IMR-90 (cell line): ENCODE results near the gene KCNMB2. TPM values are rescaled to one million over a fixed set of nuclear protein-coding genes. Genes with fewer than 3 reads are reported as not detected.

Source experiments
- ATAC-seq: fragments of 200-7000 bp; cut with Tn5 transposase; 2 replicates; pipeline ENCODE4 v1.9.1; 2020; ENCODE audit warnings: low read depth, mild to moderate bottlenecking, moderate library complexity
- BruUV-seq: library from RNA; stranded (reverse); fragments of 400-500 nt; replicated peaks from 2 replicates; lab custom pipeline; 2021; lab: Mats Ljungman, UMichigan
- CTCF ChIA-PET: fragments of 300-600 bp; formaldehyde crosslinking; extraction: SDS; loops from one replicate; lab custom pipeline; 2021; ENCODE audit warnings: antibody characterized with exemption; lab: Yijun Ruan, JAX
- POLR2A ChIA-PET: fragments of 300-600 bp; sonication (Branson Sonifier 250); formaldehyde crosslinking; loops from one replicate; lab custom pipeline; 2022; ENCODE audit warnings: antibody characterized with exemption; ENCODE audit not compliant: unreplicated experiment; lab: Charles Lee
- DNase-seq: peaks from one replicate; pipeline ENCODE4 v3.0.0; 2013
- H2AFZ ChIP-seq: replicated peaks from 2 replicates; pipeline ENCODE3; 2013; ENCODE audit warnings: low read length, mild to moderate bottlenecking; ENCODE audit not compliant: poor library complexity
- H2AK5ac ChIP-seq: 2 replicates; pipeline ENCODE4 v1.6.1; 2013; ENCODE audit warnings: low read depth, low read length, inconsistent platforms
- H2AK9ac ChIP-seq: replicated peaks from 2 replicates; pipeline ENCODE3; 2013; ENCODE audit warnings: mild to moderate bottlenecking, low read depth, low read length, moderate library complexity; ENCODE audit not compliant: poor library complexity
- H2BK120ac ChIP-seq: 2 replicates; pipeline ENCODE4 v1.6.1; 2013; ENCODE audit warnings: low read depth, low read length, inconsistent platforms
- H2BK15ac ChIP-seq: 3 replicates; pipeline ENCODE4 v1.6.1; 2013; ENCODE audit warnings: low read depth, low read length, inconsistent platforms
- H2BK20ac ChIP-seq: 2 replicates; pipeline ENCODE4 v1.6.1; 2013; ENCODE audit warnings: low read depth, mild to moderate bottlenecking, inconsistent platforms, low read length, moderate library complexity
- H2BK5ac ChIP-seq: 2 replicates; pipeline ENCODE4 v1.6.1; 2013; ENCODE audit warnings: mild to moderate bottlenecking, low read depth, low read length, inconsistent platforms; ENCODE audit not compliant: poor library complexity, severe bottlenecking
- H3K14ac ChIP-seq: replicated peaks from 2 replicates; pipeline ENCODE4 v1.6.1; 2013; ENCODE audit warnings: low read depth, low read length, inconsistent platforms
- H3K18ac ChIP-seq: 2 replicates; pipeline ENCODE4 v1.6.1; 2013; ENCODE audit warnings: low read depth, low read length, control low read depth
- H3K23ac ChIP-seq: 2 replicates; pipeline ENCODE4 v1.6.1; 2013; ENCODE audit warnings: low read depth, low read length, inconsistent platforms
- H3K27ac ChIP-seq: 2 replicates; pipeline ENCODE4 v1.5.1; 2013; ENCODE audit warnings: mild to moderate bottlenecking, control low read depth, low read length; ENCODE audit not compliant: insufficient read depth
- H3K27me3 ChIP-seq: 2 replicates; pipeline ENCODE4 v1.6.1; 2013; ENCODE audit warnings: low read length; ENCODE audit not compliant: control insufficient read depth, insufficient read depth
- H3K36me3 ChIP-seq: 2 replicates; pipeline ENCODE4 v1.6.1; 2013; ENCODE audit warnings: low read length, mixed read lengths; ENCODE audit not compliant: control insufficient read depth, insufficient read depth
- H3K4ac ChIP-seq: 2 replicates; pipeline ENCODE4 v1.6.1; 2013; ENCODE audit warnings: low read depth, low read length, inconsistent platforms
- H3K4me1 ChIP-seq: 2 replicates; pipeline ENCODE4 v1.6.1; 2013; ENCODE audit warnings: low read length, mixed read lengths; ENCODE audit not compliant: control insufficient read depth, insufficient read depth
- H3K4me2 ChIP-seq: 2 replicates; pipeline ENCODE4 v1.6.1; 2013; ENCODE audit warnings: low read depth, mild to moderate bottlenecking, control low read depth, low read length, moderate library complexity
- H3K4me3 ChIP-seq: 2 replicates; pipeline ENCODE4 v1.5.1; 2013; ENCODE audit warnings: low read depth, mild to moderate bottlenecking, control low read depth, low read length, moderate library complexity; ENCODE audit not compliant: insufficient read depth
- H3K56ac ChIP-seq: 2 replicates; pipeline ENCODE4 v1.6.1; 2013; ENCODE audit warnings: low read length, inconsistent platforms; ENCODE audit not compliant: insufficient read depth; ENCODE audit errors: extremely low read depth
- H3K79me1 ChIP-seq, 2 experiments: 2 replicates each; pipeline ENCODE4 v1.6.1; 2013; ENCODE audit warnings: low read length in 2 of 2, inconsistent platforms in 1 of 2, low read depth in 1 of 2
- H3K9ac ChIP-seq: 2 replicates; pipeline ENCODE4 v1.6.1; 2013; ENCODE audit warnings: low read depth, low read length, control low read depth
- H3K9me1 ChIP-seq: 2 replicates; pipeline ENCODE4 v1.6.1; 2013; ENCODE audit warnings: low read length, inconsistent platforms; ENCODE audit not compliant: insufficient read depth
- H3K9me3 ChIP-seq: 2 replicates; pipeline ENCODE4 v1.6.1; 2013; ENCODE audit warnings: low read length; ENCODE audit not compliant: control insufficient read depth, insufficient read depth
- H4K20me1 ChIP-seq: 2 replicates; pipeline ENCODE4 v1.6.1; 2013; ENCODE audit warnings: low read length, inconsistent platforms; ENCODE audit not compliant: insufficient read depth
- H4K5ac ChIP-seq: 2 replicates; pipeline ENCODE4 v1.6.1; 2013; ENCODE audit warnings: mild to moderate bottlenecking, low read depth, low read length, control low read depth
- H4K8ac ChIP-seq, 2 experiments: 2 replicates each; pipeline ENCODE4 v1.6.1; 2013; ENCODE audit warnings: low read depth in 2 of 2, low read length in 2 of 2, control low read depth in 1 of 2, inconsistent platforms in 1 of 2
- H4K91ac ChIP-seq: 2 replicates; pipeline ENCODE4 v1.6.1; 2013; ENCODE audit warnings: low read depth, low read length, inconsistent platforms; ENCODE audit not compliant: insufficient read depth
- CEBPB ChIP-seq: IDR thresholded peaks from 2 replicates; pipeline ENCODE4 v1.6.1; 2012; ENCODE audit warnings: low read depth, low read length, improper control_type of control experiment
- CTCF ChIP-seq: conservative IDR thresholded peaks from 2 replicates; pipeline ENCODE4 v1.5.1; 2012; ENCODE audit warnings: mild to moderate bottlenecking, low read depth, low read length, improper control_type of control experiment
- MXI1 ChIP-seq: IDR thresholded peaks from 2 replicates; pipeline ENCODE4 v1.6.1; 2012; ENCODE audit warnings: low read depth, mild to moderate bottlenecking, low read length, moderate library complexity, borderline replicate concordance
- NFE2L2 ChIP-seq: fragments of 150-350 bp; IDR thresholded peaks from 2 replicates; pipeline ENCODE4 v1.6.1; 2016; ENCODE audit warnings: low read depth, mild to moderate bottlenecking, low read length
- POLR2A ChIP-seq: IDR thresholded peaks from 2 replicates; pipeline ENCODE4 v1.6.1; 2012; ENCODE audit warnings: mild to moderate bottlenecking, low read depth, low read length
- RAD21 ChIP-seq: IDR thresholded peaks from 2 replicates; pipeline ENCODE4 v1.6.1; 2012; ENCODE audit warnings: low read length, improper control_type of control experiment
- RFX5 ChIP-seq: IDR thresholded peaks from 2 replicates; pipeline ENCODE4 v1.8.0; 2012; ENCODE audit warnings: low read depth, mild to moderate bottlenecking, low read length, moderate library complexity
- USF2 ChIP-seq: fragments of 150-350 bp; IDR thresholded peaks from 2 replicates; pipeline ENCODE4 v1.6.1; 2017; ENCODE audit warnings: mild to moderate bottlenecking, antibody characterized with exemption, low read length, low read depth
- WGBS, 2 experiments: methylation state at CpG; one replicate each; pipeline versions ENCODE4 v1.1.5 to v1.1.7; 2013; ENCODE audit warnings: missing lambda C conversion rate in 2 of 2; ENCODE audit not compliant: insufficient read length in 1 of 2; ENCODE audit errors: extremely low coverage in 2 of 2; 5-methylcytosine and 5-hydroxymethylcytosine counted together
- dilution Hi-C: fragments of 300-500 bp; cut with HindIII; formaldehyde crosslinking; loops from one replicate; pipeline ENCODE4 v1.14.3; 2018; ENCODE audit warnings: low sequenced_read_pairs; ENCODE audit not compliant: unreplicated experiment
- in situ Hi-C: fragments of 300-500 bp; cut with MboI; formaldehyde crosslinking; loops from 3 replicates; pipeline ENCODE4 v1.14.3; 2019; ENCODE audit warnings: low sequenced_read_pairs, inconsistent platforms, mixed read lengths
- intact Hi-C: fragments of 100-400 bp; cut with micrococcal nuclease; formaldehyde crosslinking; loops from 2 replicates; pipeline ENCODE4 v1.10.0; 2022
- polyA plus RNA-seq, 3 experiments: library from polyadenylated mRNA; depleted of rRNA; stranded (reverse); fragments of >200 nt; gene quantifications; 2 replicates each; pipeline ENCODE4 v1.2.3, GENCODE V29; 2012; ENCODE audit warnings: low replicate concordance in 1 of 3
- total RNA-seq: library from RNA; depleted of rRNA; stranded (reverse); fragments of >200 nt; gene quantifications from 2 replicates; pipeline ENCODE4 v1.2.3, GENCODE V29; 2012

Gene KCNMB2
- total and polyA plus RNA-seq, 2 of the 4 experiments (the other 2 are of a cell fraction), result not detected

GRCh38 chr3:178802259-178802658 lies 266.0 kb downstream of the KCNMB2 start:
- no peak overlapping the region for H2BK5ac ChIP-seq
- no peak for TF ChIP-seq RAD21
- no peak for TF ChIP-seq POLR2A
- no peak for TF ChIP-seq CTCF
- TF ChIP-seq USF2, result no peak
- TF ChIP-seq NFE2L2, result no peak
- no peak for TF ChIP-seq MXI1
- no peak for TF ChIP-seq RFX5
- TF ChIP-seq CEBPB, result no peak
- H3K23ac ChIP-seq, result no peak overlapping the region
- no peak overlapping the region for H4K5ac ChIP-seq
- in situ Hi-C loops (no loop called here), intact Hi-C loops (no loop called here), dilution Hi-C loops (no loop called here)
- no peak overlapping the region for H2AK5ac ChIP-seq
- no peak overlapping the region for H3K27ac ChIP-seq
- WGBS, 2 experiments, result no CpG with 5 or more reads among the region's 3 CpGs
- H4K8ac ChIP-seq, result no peak overlapping the region
- H3K4me1 ChIP-seq, result no peaks in the 10 kb centered on the region
- ChIA-PET CTCF (no interaction called here), POLR2A (no interaction called here)
- H4K20me1 ChIP-seq, result no peaks in the 10 kb centered on the region
- no peak overlapping the region for H3K18ac ChIP-seq
- no peaks in the 10 kb centered on the region for H3K9me1 ChIP-seq
- no peak overlapping the region for H3K14ac ChIP-seq
- H3K56ac ChIP-seq, result no peak overlapping the region
- H3K27me3 ChIP-seq, result no peaks in the 10 kb centered on the region
- H2AK9ac ChIP-seq, result no peak overlapping the region
- BruUV-seq, result no TSS peak
- no peak overlapping the region for H2BK120ac ChIP-seq
- no peak overlapping the region for H4K91ac ChIP-seq
- no peak for ATAC-seq
- H3K4me2 ChIP-seq, result no peak overlapping the region
- no peak overlapping the region for H3K9ac ChIP-seq
- no peak overlapping the region for H2BK20ac ChIP-seq
- H3K36me3 ChIP-seq, result no peaks in the 10 kb centered on the region
- no peak overlapping the region for H3K4ac ChIP-seq
- H3K79me1 ChIP-seq, result no peaks in the 10 kb centered on the region
- H2AFZ ChIP-seq, result no peak overlapping the region
- no peak overlapping the region for H3K4me3 ChIP-seq
- H3K9me3 ChIP-seq, result no peaks in the 10 kb centered on the region
- no peak for DNase-seq
- H2BK15ac ChIP-seq, result no peak overlapping the region
